NAMALWA (cell line): ENCODE measurements around the gene TSPAN5.

Source experiments
- DNase-seq: peaks from one replicate; pipeline ENCODE4 v3.0.0-alpha.2; 2015; ENCODE audit warnings: low spot score

TSPAN5 gene

DNA sequence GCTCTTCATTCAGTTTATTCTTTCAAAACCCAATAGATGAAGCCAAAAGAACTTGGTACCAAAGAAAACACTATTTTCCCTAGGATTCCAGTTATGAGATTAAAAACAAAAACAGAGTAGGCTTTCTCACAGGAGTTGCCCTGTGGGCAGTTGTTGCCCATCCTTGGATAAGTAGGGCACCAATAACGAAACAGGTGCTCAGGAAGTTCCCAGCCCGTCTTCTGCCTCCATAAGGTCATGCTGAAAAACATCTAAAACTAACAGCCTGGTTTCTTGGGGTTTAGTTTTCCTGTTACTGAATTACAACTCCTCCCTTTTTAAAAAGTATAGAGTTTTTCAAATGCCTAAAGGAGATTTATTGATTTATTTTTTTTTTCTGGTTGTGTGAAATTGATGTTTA is 14.7 kb downstream of the TSPAN5 start:
- no peak for DNase-seq

DNA sequence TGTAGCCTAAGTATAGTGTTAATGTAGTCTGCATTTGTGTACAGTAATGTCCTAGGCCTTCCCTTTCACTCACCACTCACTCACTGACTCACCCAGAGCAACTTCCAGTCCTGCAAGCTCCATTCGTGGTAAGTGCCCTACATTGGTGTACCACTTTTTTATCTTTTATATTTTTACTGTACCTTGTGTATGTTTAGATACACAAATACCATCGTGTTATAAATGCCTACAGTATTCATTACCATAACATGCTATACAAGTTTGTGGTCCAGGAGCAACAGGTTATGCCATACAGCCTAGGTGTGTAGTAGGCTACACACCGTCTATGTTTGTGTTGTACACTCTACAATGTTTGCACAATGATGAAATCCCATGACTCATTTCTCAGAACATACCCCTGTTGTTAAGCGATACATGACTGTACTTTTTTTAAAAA is 15.4 kb downstream of the TSPAN5 start:
- no peak for DNase-seq

DNA sequence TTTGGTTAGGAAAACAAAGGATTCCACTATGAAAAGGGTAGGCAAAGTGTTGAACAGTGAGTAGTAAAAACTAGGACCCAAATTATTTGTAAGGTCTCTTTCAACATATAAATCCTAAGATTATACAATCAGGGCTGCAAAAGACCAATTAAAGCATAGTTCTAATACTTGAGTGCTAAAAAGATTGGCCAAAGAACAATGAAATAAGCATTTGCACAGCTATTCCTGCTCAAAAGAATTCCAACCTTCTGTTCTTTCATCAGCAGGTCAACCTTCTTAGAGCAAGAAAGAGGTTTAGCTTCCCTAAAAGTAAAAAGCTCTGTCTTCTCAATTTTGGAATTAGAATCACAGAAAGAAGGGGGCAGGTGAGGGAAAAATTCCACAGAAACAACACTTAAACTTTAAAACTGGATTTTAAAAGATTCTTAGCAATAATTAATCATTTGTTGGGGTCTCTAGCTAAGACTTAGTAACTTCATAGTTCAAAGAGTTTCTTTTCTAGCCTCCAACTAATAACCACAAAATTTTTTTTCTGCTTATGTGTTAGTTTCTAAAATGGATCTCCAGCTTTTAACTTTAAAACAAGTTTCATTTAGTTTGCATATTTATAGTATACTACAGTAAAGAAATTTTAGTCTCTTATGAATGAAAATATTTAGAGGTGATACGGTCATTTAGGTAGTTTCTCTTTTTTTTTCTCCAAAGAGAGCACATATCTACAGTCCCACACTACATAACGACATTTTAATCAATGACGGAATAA is 16.3 kb downstream of the TSPAN5 start:
- DNase-seq = no peak

DNA sequence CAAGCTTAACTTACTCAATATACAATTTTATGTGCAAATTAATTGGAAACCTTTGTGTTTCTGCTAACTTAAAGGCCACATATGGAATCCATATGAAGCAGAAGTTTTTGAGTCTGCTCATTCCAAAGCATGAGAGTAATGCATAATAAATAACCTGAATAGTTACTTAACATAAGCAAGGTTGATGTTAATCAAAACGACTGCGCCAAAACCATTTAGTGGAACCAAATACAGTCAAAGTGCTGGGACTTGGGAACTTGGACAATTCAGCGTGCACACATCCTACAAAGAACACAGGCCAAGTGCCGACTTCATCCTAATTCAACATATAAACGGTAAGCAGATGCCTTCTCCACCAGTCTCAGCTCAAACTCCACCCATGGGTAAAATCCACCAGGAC is 17.0 kb downstream of the TSPAN5 start:
- DNase-seq = no peak

DNA sequence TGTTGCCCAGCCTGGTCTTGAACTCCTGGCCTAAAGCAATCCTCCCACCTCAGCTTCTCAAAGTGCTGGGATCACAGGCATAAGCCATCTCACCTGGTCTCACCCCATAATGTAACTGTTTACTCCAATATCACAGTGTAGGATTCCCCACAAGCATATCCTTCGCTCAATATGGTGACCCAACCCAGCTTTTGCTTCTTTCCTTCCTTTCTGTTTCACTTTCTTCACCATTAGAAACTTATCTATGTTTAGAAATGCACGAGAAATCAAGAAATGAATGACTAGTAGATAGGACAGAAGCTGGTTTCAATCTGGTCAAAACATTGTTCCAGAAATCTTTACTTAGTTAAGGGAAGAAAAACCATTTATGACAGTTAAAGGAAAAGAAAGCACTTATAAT is 18.9 kb downstream of the TSPAN5 start:
- DNase-seq = no peak

DNA sequence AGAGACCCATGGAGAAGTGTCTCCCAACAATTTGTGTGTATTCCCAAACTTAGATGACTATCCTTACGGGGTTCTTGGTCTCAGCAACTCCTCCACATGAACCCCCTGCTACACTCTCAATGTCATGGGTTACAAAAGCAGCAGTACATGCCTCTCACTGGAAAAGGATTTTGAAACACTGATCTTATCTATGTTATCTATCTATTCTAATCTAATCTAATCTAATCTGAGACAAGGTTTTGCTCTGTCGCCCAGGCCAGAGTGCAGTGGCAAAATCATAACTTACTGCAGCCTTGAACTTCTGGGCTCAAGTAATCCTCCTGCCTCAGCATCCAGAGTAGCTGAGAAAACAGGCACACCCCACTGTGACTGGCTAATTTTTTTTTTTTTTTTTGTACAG is 19.3 kb downstream of the TSPAN5 start:
- DNase-seq = no peak

DNA sequence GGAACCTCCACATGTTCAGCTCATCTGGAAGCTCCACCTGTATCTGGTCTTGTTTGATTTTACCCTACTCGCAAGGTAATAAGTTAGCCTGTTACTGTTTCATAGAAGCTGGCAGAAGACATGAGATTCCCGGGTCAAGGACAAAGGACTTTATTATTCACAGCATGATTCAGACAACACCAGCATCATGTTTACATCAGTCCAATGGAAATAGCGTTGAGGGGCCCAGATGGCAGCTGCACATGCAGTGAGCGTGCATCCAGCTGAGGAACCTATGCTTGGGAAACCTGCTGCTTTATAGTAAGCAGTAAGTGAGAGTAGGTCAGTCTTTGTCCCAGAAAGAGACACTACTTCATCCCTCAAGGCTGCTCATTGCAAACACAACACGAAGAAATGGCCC is 19.8 kb downstream of the TSPAN5 start:
- no peak for DNase-seq

DNA sequence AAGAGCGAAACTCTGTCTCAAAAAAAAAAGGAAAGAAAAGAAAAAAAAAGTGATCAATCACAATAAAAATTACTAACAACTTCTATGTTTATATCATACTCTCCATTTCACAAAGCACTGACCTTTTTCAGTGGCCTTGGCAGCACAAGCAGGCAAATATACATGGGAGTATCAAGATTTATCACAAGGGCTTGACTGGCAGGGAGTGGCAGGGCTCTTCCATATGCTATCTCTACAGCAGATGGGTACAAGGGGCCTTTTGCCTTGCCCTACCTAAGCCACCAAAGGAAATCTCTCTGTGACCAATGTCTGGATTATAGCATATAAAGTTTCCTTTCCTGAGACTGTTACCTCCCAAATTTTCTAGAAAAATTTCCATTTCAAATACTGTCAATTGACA is 24.4 kb downstream of the TSPAN5 start:
- DNase-seq = no peak

DNA sequence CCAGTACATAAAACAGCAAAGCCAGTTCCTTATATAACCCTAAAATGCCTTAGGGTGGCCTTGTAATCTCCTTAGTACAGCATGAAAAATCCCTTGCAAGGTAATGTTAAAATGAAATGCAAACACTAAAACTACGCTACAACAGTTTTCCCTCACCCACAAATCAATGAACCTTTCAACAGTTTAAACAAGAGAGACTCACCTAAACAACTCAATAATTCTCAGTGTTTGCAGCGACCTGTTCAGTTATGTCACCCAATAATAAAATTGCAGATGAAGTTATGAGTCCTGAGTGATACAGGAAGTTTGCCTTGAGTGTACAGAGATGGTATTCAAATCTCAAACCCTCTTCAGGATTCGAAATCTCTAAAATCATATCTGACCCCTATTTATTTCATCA is 25.3 kb downstream of the TSPAN5 start:
- no peak for DNase-seq

DNA sequence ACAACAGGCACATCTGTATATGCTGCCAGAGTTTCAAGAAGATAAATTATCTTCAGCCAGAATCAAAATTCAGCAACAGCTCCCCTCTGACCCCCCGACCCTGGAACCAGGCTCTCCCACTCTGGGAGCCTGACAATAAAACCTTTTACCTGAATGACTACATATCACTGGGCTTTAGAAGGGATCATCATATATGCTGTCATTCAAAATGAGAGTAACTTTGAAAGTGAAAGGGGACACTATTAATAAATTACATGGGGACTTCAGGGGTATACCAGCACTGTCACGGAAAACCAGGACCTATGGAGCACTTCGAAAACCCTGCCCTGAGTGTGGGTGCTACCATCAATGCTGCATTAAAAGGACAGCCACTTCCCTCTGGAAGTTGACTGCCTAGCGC is 26.2 kb downstream of the TSPAN5 start:
- DNase-seq = no peak

DNA sequence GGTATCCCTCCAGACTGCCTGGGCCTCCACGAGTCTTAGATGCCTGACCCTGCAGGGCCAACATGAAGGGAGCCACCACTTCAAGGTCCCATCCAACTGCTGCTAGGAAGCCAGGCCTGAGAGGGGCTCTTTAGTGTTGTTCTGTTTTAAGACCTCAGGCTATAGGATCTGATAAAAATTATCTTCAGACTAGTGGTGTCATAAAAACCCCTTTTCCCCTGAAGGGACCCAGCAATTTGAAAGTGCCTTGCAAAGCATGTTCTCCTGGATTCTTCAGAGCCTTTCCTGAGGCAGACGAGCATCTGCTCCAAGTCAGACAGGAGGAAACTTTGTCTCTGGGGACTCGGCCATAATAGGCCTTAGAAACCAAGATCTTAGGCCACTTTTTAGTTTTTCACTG is 26.9 kb downstream of the TSPAN5 start:
- no peak for DNase-seq

DNA sequence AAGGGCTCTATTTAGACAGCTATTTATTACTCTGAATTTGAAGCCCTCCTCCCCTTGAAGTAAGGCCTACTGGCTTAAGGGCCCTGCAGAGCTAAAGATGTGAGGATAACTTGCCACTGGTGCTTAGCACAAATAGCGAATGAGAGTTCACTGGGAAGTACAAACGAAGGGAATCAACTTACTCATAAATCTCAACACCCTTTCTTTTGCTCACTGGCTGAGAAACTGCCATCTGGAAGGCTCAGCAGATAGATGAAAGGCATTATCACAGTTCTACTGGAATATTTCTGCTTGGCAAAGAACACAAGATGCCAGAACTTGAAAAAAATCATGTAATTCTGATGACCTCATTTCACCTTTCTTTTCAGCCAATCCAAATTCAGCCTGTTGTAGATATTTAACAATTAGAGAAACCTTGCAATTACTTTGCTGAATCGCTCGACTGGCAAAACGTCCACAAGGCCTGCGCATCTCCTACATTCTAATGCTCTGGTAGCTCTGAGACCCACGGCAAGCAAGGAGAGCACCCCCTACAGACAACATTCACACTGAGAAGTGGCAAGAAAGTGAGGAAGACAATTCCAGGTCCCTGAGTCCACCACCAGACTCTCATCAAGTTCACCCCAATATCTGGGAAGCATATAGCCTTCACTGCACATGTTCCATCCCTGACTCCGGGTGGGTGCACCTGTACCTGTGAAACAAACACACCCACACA is 27.5 kb downstream of the TSPAN5 start:
- DNase-seq = no peak

DNA sequence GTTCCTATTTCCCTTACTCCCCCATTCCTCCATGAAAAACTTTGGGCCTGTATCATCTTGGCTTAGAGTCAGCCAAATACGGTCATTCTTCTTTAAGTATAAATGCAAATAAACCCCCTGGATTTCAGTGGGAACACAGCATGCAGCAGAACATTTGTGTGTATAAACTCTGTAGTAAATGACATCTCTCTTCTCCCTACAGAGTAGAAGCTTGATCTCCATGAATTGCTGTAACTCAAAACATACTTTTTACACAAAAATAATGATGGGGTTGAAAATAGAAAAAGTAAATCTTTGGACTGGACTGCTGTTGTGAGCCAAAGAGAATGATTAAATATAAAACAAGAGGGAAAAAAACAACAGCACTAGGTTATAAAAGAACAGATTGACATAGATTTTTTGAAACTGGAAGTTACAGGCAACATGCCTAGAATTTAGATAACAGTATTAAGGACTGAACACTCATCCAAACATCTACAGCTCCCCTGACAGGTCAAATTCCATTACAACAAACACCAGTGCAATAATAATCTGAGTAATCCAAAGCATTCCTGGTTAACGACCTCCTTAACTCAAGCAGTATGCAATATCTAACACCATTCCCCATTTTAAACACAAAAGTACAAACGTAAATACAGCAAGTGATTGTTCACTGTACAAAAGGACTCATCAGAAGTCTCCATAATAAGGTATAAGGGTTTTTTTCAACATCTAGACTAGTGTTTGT is 30.7 kb downstream of the TSPAN5 start:
- DNase-seq = no peak

DNA sequence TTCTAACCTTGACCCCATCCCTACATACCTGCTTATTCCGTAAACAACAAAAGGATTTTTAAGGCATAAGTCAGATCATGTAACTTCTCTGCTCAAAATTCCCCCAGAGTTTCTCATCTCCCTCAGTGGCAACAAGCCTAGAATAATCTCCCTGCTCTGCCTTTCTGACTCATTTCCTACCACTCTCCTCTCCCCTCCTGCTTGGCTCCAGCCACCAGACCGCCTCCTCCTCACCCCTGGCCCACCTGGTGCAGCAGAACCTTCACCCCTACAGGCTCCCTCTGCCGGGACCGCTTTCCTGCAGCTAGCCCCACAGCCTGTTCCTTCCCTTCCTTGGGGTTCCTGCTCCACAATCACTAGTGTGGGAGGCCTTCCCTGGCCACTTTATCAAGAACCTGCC is 32.1 kb downstream of the TSPAN5 start:
- DNase-seq = no peak

DNA sequence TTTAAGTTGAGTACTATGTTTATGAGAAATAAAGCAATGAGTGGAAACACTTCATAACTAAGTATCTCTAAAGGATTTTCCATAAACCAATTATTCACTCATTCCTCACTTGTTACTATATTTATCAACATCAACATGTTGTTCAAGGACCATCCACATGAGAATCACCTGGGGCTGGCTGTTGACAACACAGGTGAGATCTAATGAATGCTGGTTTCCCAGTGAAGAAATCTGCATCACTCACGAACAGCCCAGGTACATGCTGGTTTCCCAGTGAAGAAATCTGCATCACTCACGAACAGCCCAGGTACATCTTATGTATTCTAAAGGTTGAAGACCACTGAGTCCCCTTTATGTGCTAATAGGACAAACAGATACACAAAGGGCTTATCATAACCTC is 32.5 kb downstream of the TSPAN5 start:
- no peak for DNase-seq

DNA sequence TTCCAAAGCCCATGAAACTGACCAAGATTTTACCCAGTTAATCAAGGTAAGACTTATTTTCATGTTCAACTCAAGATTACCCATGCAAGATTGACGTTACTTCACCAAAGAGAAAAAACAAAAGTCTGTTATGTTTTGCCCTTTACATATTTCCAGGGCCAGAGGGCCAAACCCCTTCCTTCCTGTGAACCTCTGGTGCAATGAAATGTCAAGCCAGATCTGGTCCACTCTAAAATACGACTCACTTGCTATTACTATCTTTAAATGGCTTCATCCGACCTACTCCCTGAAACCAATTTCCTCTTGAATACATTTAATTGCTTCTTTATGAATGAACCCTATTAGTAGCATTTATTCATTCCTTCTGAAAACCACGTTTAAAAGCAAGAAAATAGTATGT is 33.0 kb downstream of the TSPAN5 start:
- DNase-seq = no peak

DNA sequence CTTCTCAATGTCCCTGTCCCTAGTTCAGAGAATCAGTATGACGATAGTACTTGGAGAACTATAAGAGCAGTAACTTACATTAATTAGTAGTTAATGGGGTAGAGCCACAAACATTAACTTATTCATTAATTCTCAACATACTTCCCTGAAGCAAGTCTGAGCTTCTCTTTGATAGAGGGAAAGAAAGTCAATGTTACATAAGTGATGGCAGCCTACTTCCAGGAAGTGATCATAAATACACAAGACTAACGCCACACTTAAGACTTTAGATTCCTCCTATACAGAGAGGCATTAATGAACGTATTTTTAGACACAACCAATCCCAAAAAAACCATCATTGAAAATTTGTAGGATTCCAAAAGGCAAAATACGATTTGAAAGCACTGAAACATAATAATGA is 33.8 kb downstream of the TSPAN5 start:
- DNase-seq = no peak

DNA sequence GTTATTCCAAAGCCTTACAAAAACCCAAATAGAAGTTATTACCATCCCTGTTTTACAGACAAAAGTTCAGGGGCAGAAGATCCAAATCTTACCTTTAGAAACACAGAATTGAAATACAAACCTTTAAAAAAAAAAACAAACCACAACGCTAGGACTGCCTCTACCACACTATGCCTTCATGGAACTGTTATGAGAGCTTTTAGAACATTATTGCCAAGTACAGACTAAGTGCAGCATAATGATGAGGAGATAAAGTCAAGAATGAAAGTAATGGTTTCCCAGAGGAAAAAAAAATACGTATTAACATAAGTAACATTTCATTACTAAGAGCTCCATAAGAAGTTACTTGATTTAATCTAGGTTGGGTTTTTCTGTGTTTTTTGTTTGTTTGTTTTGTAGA is 34.3 kb downstream of the TSPAN5 start:
- no peak for DNase-seq

DNA sequence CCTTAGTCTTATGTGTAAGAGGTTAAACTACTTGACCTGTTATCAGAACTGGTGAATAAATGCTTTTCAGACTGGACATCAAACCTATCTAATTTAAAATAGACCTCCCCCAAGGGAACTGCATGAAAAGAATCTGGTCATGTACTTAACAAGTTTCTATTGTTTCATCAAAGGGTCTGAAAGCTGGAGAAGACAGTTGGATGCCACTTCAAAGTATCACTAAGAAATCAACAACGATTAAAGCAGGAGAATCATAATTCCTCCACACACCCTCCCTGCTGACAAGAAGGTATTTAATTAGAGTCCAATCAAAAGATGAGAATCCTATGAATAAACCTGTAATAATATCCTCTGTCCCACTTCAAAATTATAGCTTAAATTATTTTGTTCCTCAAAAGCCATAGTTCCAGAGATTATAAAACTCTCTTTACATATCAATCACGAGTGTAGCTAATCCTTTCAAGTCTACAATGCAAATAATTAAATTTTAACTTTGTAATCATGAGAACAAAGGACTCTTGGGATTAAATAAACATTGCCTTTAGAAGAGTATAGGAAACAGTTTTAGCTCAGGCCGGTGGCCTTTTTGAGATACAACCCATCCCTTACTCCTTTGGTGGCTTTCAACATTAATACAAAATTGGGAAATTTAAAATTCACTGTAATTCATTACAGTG is 35.1 kb downstream of the TSPAN5 start:
- DNase-seq = no peak

DNA sequence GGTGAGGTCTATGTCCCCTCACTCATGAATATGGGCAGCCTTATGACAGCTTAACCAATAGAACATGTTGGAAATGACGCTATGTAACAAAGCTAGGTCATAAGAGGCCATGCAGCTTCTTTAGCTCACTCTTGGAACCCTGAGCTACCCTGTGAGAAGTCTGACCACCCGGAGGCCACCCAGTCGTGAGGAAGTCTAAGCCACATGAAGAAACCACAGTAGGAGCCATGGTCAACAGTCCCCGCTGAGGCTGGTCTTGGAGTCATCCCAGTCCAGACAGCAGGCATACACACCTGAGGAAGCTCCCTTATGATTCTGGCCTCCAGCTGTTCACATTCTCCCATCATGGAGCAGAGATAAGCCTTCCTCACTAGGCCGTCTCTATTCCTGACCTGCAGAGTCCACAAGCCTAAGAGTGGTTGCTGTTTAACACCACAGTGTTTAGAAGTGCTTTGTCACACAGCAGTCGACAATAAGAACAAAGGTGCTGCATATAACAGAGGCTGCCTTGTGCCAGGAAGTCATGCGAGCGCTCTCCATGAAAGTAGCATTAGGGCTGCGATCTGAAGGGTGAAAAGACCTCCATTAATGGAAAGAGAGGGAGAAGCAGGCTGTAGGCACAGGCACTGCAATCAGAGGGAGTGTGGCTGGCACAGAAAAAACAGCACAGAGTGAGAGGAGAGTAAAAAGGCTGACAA is 38.2 kb downstream of the TSPAN5 start:
- no peak for DNase-seq

DNA sequence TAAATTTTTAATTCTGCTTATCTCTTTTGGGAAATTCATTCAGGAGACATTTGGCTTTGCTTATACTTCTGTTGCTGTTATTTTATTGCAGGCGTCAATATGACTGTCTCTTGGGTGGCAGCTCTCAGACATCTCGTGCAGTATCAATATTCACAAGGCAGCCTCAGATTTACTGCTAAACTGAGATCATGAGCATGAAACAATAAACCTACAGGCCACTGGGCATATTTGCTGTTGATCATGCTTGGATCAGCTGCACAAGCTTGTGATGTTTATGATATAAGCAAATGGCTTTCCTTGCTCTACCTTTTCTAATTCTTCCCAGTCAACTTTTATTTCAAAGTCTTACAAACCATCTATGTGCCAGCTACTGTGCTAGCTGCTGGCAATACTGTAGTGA is 39.2 kb downstream of the TSPAN5 start:
- no peak for DNase-seq

DNA sequence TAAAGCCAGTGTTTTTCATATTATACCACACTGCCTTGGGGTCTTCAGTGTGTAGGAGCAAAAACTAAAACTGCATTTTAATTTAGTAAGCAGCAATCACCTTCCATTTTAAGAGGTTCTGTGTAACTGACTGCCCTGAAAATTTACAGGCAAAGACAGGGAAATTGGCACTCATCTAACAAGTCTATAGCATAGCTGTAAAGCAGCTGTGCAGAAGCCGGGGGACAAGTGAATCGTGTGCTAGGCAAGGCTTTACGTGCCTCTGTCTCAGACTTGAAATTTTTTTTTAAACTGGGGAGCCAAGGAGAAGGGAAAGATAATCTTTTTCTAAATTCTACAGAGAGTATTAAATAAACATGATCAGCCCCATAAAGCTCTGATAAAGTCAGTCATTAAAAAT is 39.7 kb downstream of the TSPAN5 start:
- DNase-seq = no peak
